GM23338 (cell line): ENCODE data around the gene MRM2. TPM values are rescaled to one million over a fixed set of nuclear protein-coding genes. Genes with fewer than 3 reads are reported as not detected.

Experiments used
- ATAC-seq: fragments of 200-7000 bp; cut with Tn5 transposase; 3 replicates; pipeline ENCODE4 v1.9.1; 2020
- DNase-seq: peaks from one replicate; pipeline ENCODE4 v3.0.0-alpha.2; 2015; ENCODE audit warnings: low spot score
- H2AFZ ChIP-seq: fragments of 200-600 bp; sonication (generic); 2 replicates; pipeline ENCODE4 v1.8.0; 2016; ENCODE audit warnings: antibody characterized with exemption, mild to moderate bottlenecking, moderate library complexity
- H3F3A ChIP-seq: fragments of 200-600 bp; sonication (generic); replicated peaks from 2 replicates; pipeline ENCODE4 v1.8.0; 2017; ENCODE audit warnings: antibody characterized with exemption, mixed run types, low read depth
- H3K27ac ChIP-seq: fragments of 200-600 bp; sonication (generic); 2 replicates; pipeline ENCODE4 v1.6.1; 2016; ENCODE audit warnings: low read depth
- H3K27me3 ChIP-seq: fragments of 200-600 bp; sonication (generic); 2 replicates; pipeline ENCODE4 v1.8.0; 2016; ENCODE audit warnings: mild to moderate bottlenecking, mixed run types, moderate library complexity; ENCODE audit not compliant: insufficient read depth
- H3K36me3 ChIP-seq: fragments of 200-600 bp; sonication (generic); 2 replicates; pipeline ENCODE4 v1.8.0; 2016; ENCODE audit warnings: mild to moderate bottlenecking; ENCODE audit not compliant: insufficient read depth
- H3K4me1 ChIP-seq: fragments of 200-600 bp; sonication (generic); 2 replicates; pipeline ENCODE4 v1.8.0; 2016; ENCODE audit warnings: mild to moderate bottlenecking, moderate library complexity; ENCODE audit not compliant: insufficient read depth
- H3K4me2 ChIP-seq: fragments of 200-600 bp; sonication (generic); 2 replicates; pipeline ENCODE4 v1.7.1; 2017; ENCODE audit warnings: mixed run types
- H3K4me3 ChIP-seq: fragments of 200-600 bp; sonication (generic); 2 replicates; pipeline ENCODE4 v1.6.1; 2016; ENCODE audit warnings: mixed run types
- H3K79me2 ChIP-seq: fragments of 200-600 bp; sonication (generic); replicated peaks from 2 replicates; pipeline ENCODE4 v1.8.0; 2017; ENCODE audit warnings: mild to moderate bottlenecking; ENCODE audit not compliant: insufficient read depth
- H3K9me2 ChIP-seq: fragments of 200-600 bp; sonication (generic); 2 replicates; pipeline ENCODE4 v1.8.0; 2017; ENCODE audit not compliant: insufficient read depth
- H4K20me1 ChIP-seq: fragments of 200-600 bp; sonication (generic); replicated peaks from 2 replicates; pipeline ENCODE4 v1.8.0; 2017; ENCODE audit warnings: mild to moderate bottlenecking; ENCODE audit not compliant: insufficient read depth
- H3K27ac Mint-ChIP-seq: 2 replicates; pipeline ENCODE4 v1.8.0; 2020; ENCODE audit warnings: inconsistent platforms, mild to moderate bottlenecking, moderate library complexity, mixed read lengths
- H3K27me3 Mint-ChIP-seq: 3 replicates; pipeline ENCODE4 v1.8.0; 2022; ENCODE audit warnings: low read depth, mild to moderate bottlenecking, moderate library complexity, mixed read lengths, inconsistent platforms; ENCODE audit not compliant: insufficient read depth, poor library complexity
- H3K36me3 Mint-ChIP-seq: 3 replicates; pipeline ENCODE4 v1.8.0; 2021; ENCODE audit warnings: low read depth, mild to moderate bottlenecking, inconsistent platforms, moderate library complexity, mixed read lengths
- H3K4me1 Mint-ChIP-seq: 3 replicates; pipeline ENCODE4 v1.8.0; 2020; ENCODE audit warnings: mild to moderate bottlenecking, inconsistent platforms, mixed read lengths
- H3K4me3 Mint-ChIP-seq: 3 replicates; pipeline ENCODE4 v1.8.0; 2021; ENCODE audit warnings: moderate library complexity, mild to moderate bottlenecking, inconsistent platforms, mixed read lengths
- H3K9me3 Mint-ChIP-seq: 3 replicates; pipeline ENCODE4 v1.8.0; 2020; ENCODE audit warnings: moderate library complexity, mild to moderate bottlenecking, inconsistent platforms, mixed read lengths
- CTCF ChIP-seq, 2 experiments: fragments of 200-600 bp in 1 of 2; sonication (generic) in 1 of 2; conservative IDR thresholded peaks; 2 replicates each; pipeline versions ENCODE4 v1.5.1 to v1.6.1; 2016 to 2017; ENCODE audit warnings: antibody characterized with exemption in 2 of 2, low read depth in 2 of 2, mild to moderate bottlenecking in 2 of 2, moderate library complexity in 1 of 2
- ETS1 ChIP-seq: IDR thresholded peaks from 2 replicates; pipeline ENCODE4 v1.6.1; 2016; ENCODE audit warnings: antibody characterized with exemption
- EZH2phosphoT487 ChIP-seq: fragments of 200-600 bp; sonication (generic); IDR thresholded peaks from one replicate; pipeline ENCODE4 v1.8.1; 2018; ENCODE audit warnings: antibody characterized with exemption; ENCODE audit not compliant: unreplicated experiment
- JUNB ChIP-seq: IDR thresholded peaks from one replicate; pipeline ENCODE4 v1.6.1; 2016; ENCODE audit warnings: antibody characterized with exemption; ENCODE audit not compliant: unreplicated experiment
- POLR2AphosphoS5 ChIP-seq: IDR thresholded peaks from 2 replicates; pipeline ENCODE4 v1.6.1; 2016; ENCODE audit warnings: antibody characterized with exemption, low read depth
- STAT1 ChIP-seq: IDR thresholded peaks from one replicate; pipeline ENCODE4 v1.6.1; 2016; ENCODE audit warnings: antibody characterized with exemption; ENCODE audit not compliant: unreplicated experiment
- polyA plus RNA-seq: library from polyadenylated mRNA; unstranded; fragments of >200 nt; fragmentation: Nextera tagmentation; extraction: Ambion mirVana; gene quantifications from 2 replicates; pipeline ENCODE4 v1.2.1, GENCODE V29; 2016
- total RNA-seq: library from RNA; depleted of rRNA; stranded (reverse); fragments of >200 nt; shearing (Covaris generic); gene quantifications from 2 replicates; pipeline ENCODE4 v1.2.3, GENCODE V29; 2014
- TF ChIP-seq, protein P1 (sequence below): fragments of 250-450 bp; sonication (Bioruptor Pico); IDR thresholded peaks from 2 replicates; pipeline ENCODE4 v1.5.0; 2020; ENCODE audit warnings: mild to moderate bottlenecking, moderate library complexity

MRM2 gene
- total and polyA plus RNA-seq, 2 experiments from 2014 or later = 30.0 to 37.8 TPM

- no peak for TF ChIP-seq EZH2phosphoT487
- no peak for TF ChIP-seq CTCF (conservative IDR thresholded peaks at IDR 0.05; ENCODE audit: low read depth in 2 of 2)
- TF ChIP-seq POLR2AphosphoS5 = no peak
- no peak for TF ChIP-seq JUNB
- no peak for TF ChIP-seq STAT1
Measured at GRCh38 chr7:2230226-2230625, 11.8 kb downstream of the MRM2 start (continued).

DNA sequence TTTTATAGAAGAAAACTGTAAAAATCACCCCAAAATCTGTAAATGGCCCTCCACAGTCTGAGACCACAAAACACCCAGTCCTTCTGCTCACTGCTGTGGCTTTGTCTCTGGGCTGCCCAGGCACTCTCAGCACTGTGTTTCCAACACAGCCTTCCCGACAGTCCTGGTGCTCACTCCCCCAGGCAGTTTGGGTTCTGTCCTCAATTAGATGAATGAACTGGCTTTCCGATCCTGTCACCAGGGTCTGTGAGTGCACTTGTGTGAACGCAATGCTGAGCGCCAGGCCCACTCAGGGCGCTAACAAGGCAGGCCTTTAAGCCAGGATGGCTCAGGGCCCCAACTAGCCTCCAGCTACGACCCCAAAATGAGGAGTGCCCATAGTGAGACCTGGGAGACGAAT is 12.5 kb downstream of the MRM2 start:
- H3K79me2 ChIP-seq = peaks cover 68% of the 10 kb centered on the region
- Mint-ChIP-seq H3K27ac (no peak overlapping the region), H3K9me3 (no peaks in the 10 kb centered on the region), H3K27me3 (peaks cover 15% of the 10 kb centered on the region), H3K4me1 (peaks cover 12% of the 10 kb centered on the region), H3K36me3 (peaks cover 59% of the 10 kb centered on the region), H3K4me3 (no peak overlapping the region)
- no peak for ATAC-seq
- H3F3A ChIP-seq = peaks cover 2% of the 10 kb centered on the region; the same call in 1 of the 2 replicates
- H3K9me2 ChIP-seq = no peaks in the 10 kb centered on the region
- no peak overlapping the region for H3K4me3 ChIP-seq
- no peak for DNase-seq
- H3K36me3 ChIP-seq = peaks cover 3% of the 10 kb centered on the region; the same call in 1 of the 2 replicates
- H3K4me1 ChIP-seq = peaks cover 18% of the 10 kb centered on the region
- H2AFZ ChIP-seq = no peak overlapping the region
- H3K4me2 ChIP-seq = no peak overlapping the region
- H4K20me1 ChIP-seq = peaks cover 12% of the 10 kb centered on the region
- TF ChIP-seq, protein P1, sequence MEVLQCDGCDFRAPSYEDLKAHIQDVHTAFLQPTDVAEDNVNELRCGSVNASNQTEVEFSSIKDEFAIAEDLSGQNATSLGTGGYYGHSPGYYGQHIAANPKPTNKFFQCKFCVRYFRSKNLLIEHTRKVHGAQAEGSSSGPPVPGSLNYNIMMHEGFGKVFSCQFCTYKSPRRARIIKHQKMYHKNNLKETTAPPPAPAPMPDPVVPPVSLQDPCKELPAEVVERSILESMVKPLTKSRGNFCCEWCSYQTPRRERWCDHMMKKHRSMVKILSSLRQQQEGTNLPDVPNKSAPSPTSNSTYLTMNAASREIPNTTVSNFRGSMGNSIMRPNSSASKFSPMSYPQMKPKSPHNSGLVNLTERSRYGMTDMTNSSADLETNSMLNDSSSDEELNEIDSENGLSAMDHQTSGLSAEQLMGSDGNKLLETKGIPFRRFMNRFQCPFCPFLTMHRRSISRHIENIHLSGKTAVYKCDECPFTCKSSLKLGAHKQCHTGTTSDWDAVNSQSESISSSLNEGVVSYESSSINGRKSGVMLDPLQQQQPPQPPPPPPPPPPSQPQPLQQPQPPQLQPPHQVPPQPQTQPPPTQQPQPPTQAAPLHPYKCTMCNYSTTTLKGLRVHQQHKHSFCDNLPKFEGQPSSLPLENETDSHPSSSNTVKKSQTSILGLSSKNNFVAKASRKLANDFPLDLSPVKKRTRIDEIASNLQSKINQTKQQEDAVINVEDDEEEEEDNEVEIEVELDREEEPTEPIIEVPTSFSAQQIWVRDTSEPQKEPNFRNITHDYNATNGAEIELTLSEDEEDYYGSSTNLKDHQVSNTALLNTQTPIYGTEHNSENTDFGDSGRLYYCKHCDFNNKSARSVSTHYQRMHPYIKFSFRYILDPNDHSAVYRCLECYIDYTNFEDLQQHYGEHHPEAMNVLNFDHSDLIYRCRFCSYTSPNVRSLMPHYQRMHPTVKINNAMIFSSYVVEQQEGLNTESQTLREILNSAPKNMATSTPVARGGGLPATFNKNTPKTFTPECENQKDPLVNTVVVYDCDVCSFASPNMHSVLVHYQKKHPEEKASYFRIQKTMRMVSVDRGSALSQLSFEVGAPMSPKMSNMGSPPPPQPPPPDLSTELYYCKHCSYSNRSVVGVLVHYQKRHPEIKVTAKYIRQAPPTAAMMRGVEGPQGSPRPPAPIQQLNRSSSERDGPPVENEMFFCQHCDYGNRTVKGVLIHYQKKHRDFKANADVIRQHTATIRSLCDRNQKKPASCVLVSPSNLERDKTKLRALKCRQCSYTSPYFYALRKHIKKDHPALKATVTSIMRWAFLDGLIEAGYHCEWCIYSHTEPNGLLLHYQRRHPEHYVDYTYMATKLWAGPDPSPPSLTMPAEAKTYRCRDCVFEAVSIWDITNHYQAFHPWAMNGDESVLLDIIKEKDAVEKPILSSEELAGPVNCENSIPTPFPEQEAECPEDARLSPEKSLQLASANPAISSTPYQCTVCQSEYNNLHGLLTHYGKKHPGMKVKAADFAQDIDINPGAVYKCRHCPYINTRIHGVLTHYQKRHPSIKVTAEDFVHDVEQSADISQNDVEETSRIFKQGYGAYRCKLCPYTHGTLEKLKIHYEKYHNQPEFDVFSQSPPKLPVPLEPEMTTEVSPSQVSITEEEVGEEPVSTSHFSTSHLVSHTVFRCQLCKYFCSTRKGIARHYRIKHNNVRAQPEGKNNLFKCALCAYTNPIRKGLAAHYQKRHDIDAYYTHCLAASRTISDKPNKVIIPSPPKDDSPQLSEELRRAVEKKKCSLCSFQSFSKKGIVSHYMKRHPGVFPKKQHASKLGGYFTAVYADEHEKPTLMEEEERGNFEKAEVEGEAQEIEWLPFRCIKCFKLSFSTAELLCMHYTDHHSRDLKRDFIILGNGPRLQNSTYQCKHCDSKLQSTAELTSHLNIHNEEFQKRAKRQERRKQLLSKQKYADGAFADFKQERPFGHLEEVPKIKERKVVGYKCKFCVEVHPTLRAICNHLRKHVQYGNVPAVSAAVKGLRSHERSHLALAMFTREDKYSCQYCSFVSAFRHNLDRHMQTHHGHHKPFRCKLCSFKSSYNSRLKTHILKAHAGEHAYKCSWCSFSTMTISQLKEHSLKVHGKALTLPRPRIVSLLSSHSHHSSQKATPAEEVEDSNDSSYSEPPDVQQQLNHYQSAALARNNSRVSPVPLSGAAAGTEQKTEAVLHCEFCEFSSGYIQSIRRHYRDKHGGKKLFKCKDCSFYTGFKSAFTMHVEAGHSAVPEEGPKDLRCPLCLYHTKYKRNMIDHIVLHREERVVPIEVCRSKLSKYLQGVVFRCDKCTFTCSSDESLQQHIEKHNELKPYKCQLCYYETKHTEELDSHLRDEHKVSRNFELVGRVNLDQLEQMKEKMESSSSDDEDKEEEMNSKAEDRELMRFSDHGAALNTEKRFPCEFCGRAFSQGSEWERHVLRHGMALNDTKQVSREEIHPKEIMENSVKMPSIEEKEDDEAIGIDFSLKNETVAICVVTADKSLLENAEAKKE (CRISPR knock-in tag) = no peak
- TF ChIP-seq ETS1 = no peak
- no peak overlapping the region for H3K27ac ChIP-seq
- no peaks in the 10 kb centered on the region for H3K27me3 ChIP-seq
